Spleen (tissue), 7 donors: ENCODE measurements around the gene C5orf63.

Experiments
- CTCF ChIP-seq, 11 experiments: fragments of 200-600 bp in 7 of 11; fragments of 450-650 bp in 4 of 11; sonication (generic) in 4 of 11; IDR thresholded peaks in 8 of 11; conservative IDR thresholded peaks in 3 of 11; 1 replicate in 7 of 11; 2 replicates in 4 of 11; pipeline versions ENCODE4 v1.4.0 to v1.8.0; 2016 to 2021; ENCODE audit warnings: antibody characterized with exemption in 11 of 11, inconsistent platforms in 4 of 11, mild to moderate bottlenecking in 1 of 11
- POLR2A ChIP-seq, 3 donors: fragments of 450-650 bp; IDR thresholded peaks; one replicate each; pipeline ENCODE4 v1.5.1; 2017; ENCODE audit warnings: antibody characterized with exemption in 3 of 3, mild to moderate bottlenecking in 1 of 3
- donor health status: DM: no; HTN: no; CAD: no; lungs with moderate emphysema.
- donor health status: DM: no; HTN: no; CAD: no.
- donor health status: DM: no; HTN: no; CAD: no.

- TF ChIP-seq CTCF (IDR thresholded peaks at IDR 0.05 in 8 of 11, conservative IDR thresholded peaks at IDR 0.05 in 3 of 11) (no peak), POLR2A (IDR thresholded peaks at IDR 0.05) (no peak)
Observed at GRCh38 chr5:127063257-127063913, 9.9 kb downstream of the C5orf63 start.
